Right lobe of liver (tissue), 4 donors: ENCODE results near the gene TBC1D7.

Experiments
- POLR2A ChIP-seq: fragments of 450-650 bp; IDR thresholded peaks from one replicate; pipeline ENCODE4 v1.6.1; 2017; ENCODE audit warnings: antibody characterized with exemption, mild to moderate bottlenecking
- TF ChIP-seq, protein P1 (sequence below), 4 donors: fragments of 200-600 bp in 3 of 4; fragments of 450-650 bp in 1 of 4; IDR thresholded peaks; one replicate each; pipeline versions ENCODE4 v1.5.1 to v1.8.0; 2016 to 2022; ENCODE audit warnings: antibody characterized with exemption in 4 of 4, mild to moderate bottlenecking in 2 of 4
- donor health status: DM: no; HTN: no; CAD: no.
- donor health status: DM: no; HTN: no; CAD: no.
- donor health status: DM: no; HTN: yes; CAD: no.

DNA sequence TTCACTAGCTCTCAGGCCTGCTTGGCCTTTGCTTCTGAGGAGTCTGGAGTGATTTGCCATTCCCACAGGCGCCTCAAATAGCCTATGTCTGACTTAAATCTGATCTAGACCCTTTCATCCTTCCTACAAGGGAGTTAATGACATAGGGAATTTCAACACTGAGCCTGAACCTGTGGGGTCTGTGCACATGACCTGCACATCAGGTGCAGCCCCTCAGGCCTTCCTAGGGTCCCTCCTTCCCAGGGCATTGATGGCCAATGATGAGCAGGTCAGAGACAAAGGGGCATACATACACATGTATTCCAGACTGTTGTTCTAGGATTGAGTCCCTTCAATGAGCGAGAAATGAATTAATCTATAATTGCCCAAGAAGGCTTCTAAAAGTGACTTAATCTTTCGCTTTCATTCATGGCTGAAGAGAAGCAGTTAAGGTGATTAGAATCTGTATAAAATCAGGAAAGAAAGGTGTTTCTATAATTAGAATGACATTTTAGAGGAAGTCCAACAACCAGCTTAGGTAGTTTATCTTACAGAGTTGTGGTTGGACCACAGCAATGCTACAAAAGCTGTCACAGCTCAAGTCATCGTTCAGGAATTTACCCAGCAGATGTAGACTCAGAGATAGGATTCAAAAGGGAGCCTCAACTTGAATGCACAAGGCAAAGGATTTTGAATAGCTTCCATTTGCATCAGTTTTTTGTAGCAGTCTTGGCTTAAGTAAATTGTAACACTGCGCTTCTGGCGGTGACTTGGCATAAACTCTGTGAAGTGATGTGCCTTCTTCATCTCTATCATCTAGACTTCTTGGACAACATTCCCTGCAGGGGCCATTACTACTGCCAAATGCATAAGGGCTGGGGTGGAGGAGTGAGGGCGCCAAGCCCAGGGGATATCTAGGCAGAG is 27.0 kb upstream of the TBC1D7 start:
- TF ChIP-seq, protein P1, sequence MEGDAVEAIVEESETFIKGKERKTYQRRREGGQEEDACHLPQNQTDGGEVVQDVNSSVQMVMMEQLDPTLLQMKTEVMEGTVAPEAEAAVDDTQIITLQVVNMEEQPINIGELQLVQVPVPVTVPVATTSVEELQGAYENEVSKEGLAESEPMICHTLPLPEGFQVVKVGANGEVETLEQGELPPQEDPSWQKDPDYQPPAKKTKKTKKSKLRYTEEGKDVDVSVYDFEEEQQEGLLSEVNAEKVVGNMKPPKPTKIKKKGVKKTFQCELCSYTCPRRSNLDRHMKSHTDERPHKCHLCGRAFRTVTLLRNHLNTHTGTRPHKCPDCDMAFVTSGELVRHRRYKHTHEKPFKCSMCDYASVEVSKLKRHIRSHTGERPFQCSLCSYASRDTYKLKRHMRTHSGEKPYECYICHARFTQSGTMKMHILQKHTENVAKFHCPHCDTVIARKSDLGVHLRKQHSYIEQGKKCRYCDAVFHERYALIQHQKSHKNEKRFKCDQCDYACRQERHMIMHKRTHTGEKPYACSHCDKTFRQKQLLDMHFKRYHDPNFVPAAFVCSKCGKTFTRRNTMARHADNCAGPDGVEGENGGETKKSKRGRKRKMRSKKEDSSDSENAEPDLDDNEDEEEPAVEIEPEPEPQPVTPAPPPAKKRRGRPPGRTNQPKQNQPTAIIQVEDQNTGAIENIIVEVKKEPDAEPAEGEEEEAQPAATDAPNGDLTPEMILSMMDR (IDR thresholded peaks at IDR 0.05), result no peak
- no peak for TF ChIP-seq POLR2A
